ENCODE measurements around the gene PRIMA1. TPM values are rescaled to one million over a fixed set of nuclear protein-coding genes. Genes with fewer than 3 reads are reported as not detected.

The PRIMA1 gene
- total RNA-seq, 1 experiment from 2014 or later = 2.3 TPM

- peaks cover 18 to 19% of the 10 kb centered on the region in 2 experiments for H3K4me1 Mint-ChIP-seq
- Histone ChIP-seq H2BK15ac (ENCODE audit: low read depth, low read length) (no peak overlapping the region), H3K23me2 (ENCODE audit: insufficient read length, low read depth, low read length, poor library complexity, severe bottlenecking) (no peaks in the 10 kb centered on the region), H3K9me3 (ENCODE audit: control insufficient read depth, low read depth, low read length) (no peaks in the 10 kb centered on the region), H3K27me3 (ENCODE audit: insufficient read depth, low read length) (no peaks in the 10 kb centered on the region), H2BK120ac (ENCODE audit: low read depth, low read length, poor library complexity, severe bottlenecking) (no peak overlapping the region), H3T11ph (ENCODE audit: low read length) (no peak overlapping the region), H3K14ac (ENCODE audit: insufficient read depth, low read length) (no peak overlapping the region), H4K8ac (replicated peaks; ENCODE audit: insufficient read length, low read depth, low read length) (no peak overlapping the region), H2AFZ (ENCODE audit: low read length) (no peak overlapping the region), H3K79me2 (ENCODE audit: insufficient read depth, low read length) (no peaks in the 10 kb centered on the region), H3K79me1 (ENCODE audit: insufficient read depth, low read depth, low read length, poor library complexity, severe bottlenecking) (no peaks in the 10 kb centered on the region), H2BK12ac (ENCODE audit: insufficient read length, low read depth, low read length) (no peak overlapping the region), H3K4me1 (ENCODE audit: insufficient read depth, low read length) (no peaks in the 10 kb centered on the region), H4K91ac (ENCODE audit: insufficient read length, low read depth, low read length) (no peak overlapping the region), H3K23ac (ENCODE audit: insufficient read length, low read depth, low read length) (no peak overlapping the region), H3K4me2 (ENCODE audit: insufficient read depth, insufficient read length, low read length) (no peak overlapping the region), H3K27ac (ENCODE audit: insufficient read length, low read depth, low read length) (no peak overlapping the region), H2AK5ac (ENCODE audit: insufficient read length, low read length) (no peak overlapping the region), H3K56ac (ENCODE audit: insufficient read length, low read depth, low read length) (no peak overlapping the region), H3K18ac (ENCODE audit: insufficient read length, low read depth, low read length) (no peak overlapping the region), H3K9ac (ENCODE audit: extremely low read depth, insufficient read length, low read length) (no peak overlapping the region), H2BK5ac (ENCODE audit: insufficient read length, low read length) (no peak overlapping the region), H3K4ac (ENCODE audit: low read depth, low read length) (no peak overlapping the region), H4K20me1 (ENCODE audit: control insufficient read depth, insufficient read depth, insufficient read length) (no peaks in the 10 kb centered on the region), H2BK20ac (ENCODE audit: low read depth, low read length, poor library complexity, severe bottlenecking) (no peak overlapping the region), H4K5ac (ENCODE audit: insufficient read length, low read depth, low read length) (no peak overlapping the region)
- no peak overlapping the region for H3K27ac Mint-ChIP-seq
- H3K36me3 Mint-ChIP-seq (ENCODE audit: insufficient read depth in 1 of 3, low read depth in 3 of 3) = no peaks in the 10 kb centered on the region
- H3K27me3 Mint-ChIP-seq (ENCODE audit: low read depth) = no peaks in the 10 kb centered on the region; the same call in 1 of the 2 replicates
- no CpG with 5 or more reads among the region's 8 CpGs for WGBS (ENCODE audit: extremely low coverage, insufficient read length, low lambda C conversion rate)
- H3K4me3 Mint-ChIP-seq = no peak overlapping the region
- TF ChIP-seq CTCF (conservative IDR thresholded peaks at IDR 0.05) = no peak
- DNase-seq = no peak
- H3K9me3 Mint-ChIP-seq = no peaks in the 10 kb centered on the region
Measured at GRCh38 chr14:93749076-93749420, 39.2 kb downstream of the PRIMA1 start.

Data from H9 (cell line).